Neuronal stem cell (in vitro differentiated cells): ENCODE results near the gene GLMN.

Source experiments
- DNase-seq: peaks from one replicate; pipeline ENCODE4 v3.0.0-alpha.2; 2013; ENCODE audit warnings: low spot score
- H2AFZ ChIP-seq: one replicate; pipeline ENCODE4 v1.6.1; 2013; ENCODE audit warnings: mild to moderate bottlenecking, low read length, inconsistent platforms
- H2AK5ac ChIP-seq: 2 replicates; pipeline ENCODE4 v1.6.1; 2013; ENCODE audit warnings: low read depth, mild to moderate bottlenecking, inconsistent platforms, low read length, moderate library complexity, mixed read lengths
- H2BK120ac ChIP-seq: 2 replicates; pipeline ENCODE4 v1.6.1; 2013; ENCODE audit warnings: low read depth, mild to moderate bottlenecking, inconsistent platforms, low read length, moderate library complexity, mixed read lengths
- H2BK12ac ChIP-seq: one replicate; pipeline ENCODE4 v1.6.1; 2013; ENCODE audit warnings: low read length, inconsistent platforms
- H2BK15ac ChIP-seq: 2 replicates; pipeline ENCODE4 v1.6.1; 2013; ENCODE audit warnings: mild to moderate bottlenecking, low read length, inconsistent platforms, mixed read lengths
- H2BK5ac ChIP-seq: one replicate; pipeline ENCODE4 v1.6.1; 2013; ENCODE audit warnings: inconsistent platforms, mild to moderate bottlenecking, low read length, moderate library complexity
- H3K14ac ChIP-seq: one replicate; pipeline ENCODE4 v1.6.1; 2013; ENCODE audit warnings: low read length, inconsistent platforms
- H3K18ac ChIP-seq: 2 replicates; pipeline ENCODE4 v1.6.1; 2013; ENCODE audit warnings: low read length, inconsistent platforms
- H3K23ac ChIP-seq: 2 replicates; pipeline ENCODE4 v1.6.1; 2013; ENCODE audit warnings: low read depth, mild to moderate bottlenecking, mixed read lengths, low read length, inconsistent platforms; ENCODE audit not compliant: poor library complexity
- H3K27ac ChIP-seq: replicated peaks from 3 replicates; pipeline ENCODE4 v1.5.1; 2013; ENCODE audit warnings: low read length, inconsistent platforms
- H3K27me3 ChIP-seq, 3 experiments: 2 replicates each; pipeline ENCODE4 v1.6.1; 2013; ENCODE audit warnings: low read length in 3 of 3, mild to moderate bottlenecking in 2 of 3, inconsistent platforms in 1 of 3, low read depth in 1 of 3, mixed read lengths in 1 of 3, moderate library complexity in 1 of 3; ENCODE audit not compliant: control insufficient read depth in 3 of 3, insufficient read depth in 3 of 3
- H3K36me3 ChIP-seq, 2 donors: replicated peaks in 1 of 2; 2 replicates each; pipeline ENCODE4 v1.6.1; 2013; ENCODE audit warnings: low read length in 2 of 2; ENCODE audit not compliant: control insufficient read depth in 2 of 2, insufficient read depth in 2 of 2
- H3K4ac ChIP-seq: 2 replicates; pipeline ENCODE4 v1.6.1; 2013; ENCODE audit warnings: inconsistent platforms, mild to moderate bottlenecking, low read length, moderate library complexity
- H3K4me1 ChIP-seq, 2 donors: 1 replicate in 1 of 2; 2 replicates in 1 of 2; pipeline ENCODE4 v1.6.1; 2013; ENCODE audit warnings: low read length in 2 of 2, low read depth in 1 of 2; ENCODE audit not compliant: control insufficient read depth in 2 of 2, insufficient read depth in 1 of 2
- H3K4me2 ChIP-seq: one replicate; pipeline ENCODE4 v1.6.1; 2013; ENCODE audit warnings: mild to moderate bottlenecking, low read length, inconsistent platforms; ENCODE audit not compliant: insufficient read depth, poor library complexity, severe bottlenecking
- H3K4me3 ChIP-seq, 2 donors: 2 replicates each; pipeline ENCODE4 v1.5.1; 2013; ENCODE audit warnings: low read length in 2 of 2, mild to moderate bottlenecking in 2 of 2, inconsistent platforms in 1 of 2, moderate library complexity in 1 of 2
- H3K79me1 ChIP-seq: one replicate; pipeline ENCODE4 v1.6.1; 2013; ENCODE audit warnings: low read depth, mild to moderate bottlenecking, inconsistent platforms, low read length, moderate library complexity
- H3K9ac ChIP-seq: one replicate; pipeline ENCODE4 v1.6.1; 2013; ENCODE audit warnings: mild to moderate bottlenecking, low read depth, low read length, inconsistent platforms; ENCODE audit not compliant: poor library complexity
- H3K9me3 ChIP-seq, 2 donors: replicated peaks in 1 of 2; 2 replicates each; pipeline versions ENCODE3 to v1.6.1; 2013; ENCODE audit warnings: low read length in 2 of 2, mild to moderate bottlenecking in 2 of 2, inconsistent platforms in 1 of 2, low read depth in 1 of 2, mixed read lengths in 1 of 2, moderate library complexity in 1 of 2; ENCODE audit not compliant: control insufficient read depth in 2 of 2, insufficient read depth in 1 of 2
- H4K8ac ChIP-seq: one replicate; pipeline ENCODE4 v1.6.1; 2013; ENCODE audit warnings: low read depth, mild to moderate bottlenecking, inconsistent platforms, low read length, moderate library complexity
- H4K91ac ChIP-seq: one replicate; pipeline ENCODE4 v1.6.1; 2013; ENCODE audit warnings: low read length, low read depth, mild to moderate bottlenecking, inconsistent platforms; ENCODE audit not compliant: poor library complexity
- WGBS, 2 donors: extraction: QIAGEN DNeasy Blood & Tissue Kit; methylation state at CpG; one replicate each; pipeline ENCODE4 v1.1.7; 2013; ENCODE audit warnings: missing lambda C conversion rate in 2 of 2, mixed read lengths in 1 of 2; ENCODE audit not compliant: insufficient read length in 2 of 2, insufficient replicate concordance in 1 of 2; ENCODE audit errors: extremely low coverage in 2 of 2; 5-methylcytosine and 5-hydroxymethylcytosine counted together

The GLMN gene

DNA sequence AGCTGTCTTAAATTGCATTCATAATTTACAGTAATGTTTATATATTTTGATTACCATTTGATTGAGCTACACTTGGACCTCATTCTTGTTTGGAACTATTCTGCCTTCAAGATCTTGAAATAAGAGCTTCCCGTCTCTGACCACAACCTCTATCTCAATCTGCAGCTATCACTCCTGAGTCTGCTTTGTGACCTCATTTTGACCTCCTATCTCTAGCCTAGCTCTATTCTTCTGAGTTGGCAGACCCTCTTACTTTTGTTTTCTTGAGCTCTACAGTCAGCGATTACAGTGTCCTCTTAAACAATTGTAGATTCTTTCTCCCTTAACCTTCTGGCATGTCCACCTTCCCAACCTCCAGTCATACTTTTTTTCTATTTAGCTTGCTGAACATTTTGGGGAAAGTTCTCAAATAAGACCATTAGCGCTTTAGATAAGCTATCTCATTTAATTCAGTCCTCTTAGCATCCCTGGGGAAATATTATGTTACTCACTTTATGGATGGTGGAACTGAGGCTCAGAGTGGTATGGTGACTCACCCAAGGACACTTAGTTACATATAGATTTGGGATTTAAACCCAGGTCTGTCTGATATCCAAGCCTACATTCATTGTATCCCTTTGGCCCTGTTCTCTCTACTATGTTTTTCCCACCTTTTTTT, 19.2 kb upstream of the GLMN start:
- Histone ChIP-seq H3K27ac (no peak overlapping the region), H2BK5ac (no peak overlapping the region), H3K14ac (no peak overlapping the region), H2BK12ac (no peak overlapping the region), H3K4me3 (no peak overlapping the region), H3K4me1 (no peaks in the 10 kb centered on the region), H2BK120ac (no peak overlapping the region), H3K4ac (no peak overlapping the region), H2AK5ac (no peak overlapping the region), H2AFZ (no peak overlapping the region), H3K79me1 (no peaks in the 10 kb centered on the region), H4K91ac (no peak overlapping the region), H4K8ac (no peak overlapping the region), H2BK15ac (no peak overlapping the region), H3K18ac (no peak overlapping the region), H3K9ac (no peak overlapping the region), H3K9me3 (no peaks in the 10 kb centered on the region), H3K27me3 (no peaks in the 10 kb centered on the region), H3K4me2 (no peak overlapping the region), H3K36me3 (peaks cover 1 to 57% of the 10 kb centered on the region in 2 donors), H3K23ac (no peak overlapping the region)
- DNase-seq, result no peak
- WGBS, 2 donors, result no CpG with 5 or more reads among the region's 3 CpGs

DNA sequence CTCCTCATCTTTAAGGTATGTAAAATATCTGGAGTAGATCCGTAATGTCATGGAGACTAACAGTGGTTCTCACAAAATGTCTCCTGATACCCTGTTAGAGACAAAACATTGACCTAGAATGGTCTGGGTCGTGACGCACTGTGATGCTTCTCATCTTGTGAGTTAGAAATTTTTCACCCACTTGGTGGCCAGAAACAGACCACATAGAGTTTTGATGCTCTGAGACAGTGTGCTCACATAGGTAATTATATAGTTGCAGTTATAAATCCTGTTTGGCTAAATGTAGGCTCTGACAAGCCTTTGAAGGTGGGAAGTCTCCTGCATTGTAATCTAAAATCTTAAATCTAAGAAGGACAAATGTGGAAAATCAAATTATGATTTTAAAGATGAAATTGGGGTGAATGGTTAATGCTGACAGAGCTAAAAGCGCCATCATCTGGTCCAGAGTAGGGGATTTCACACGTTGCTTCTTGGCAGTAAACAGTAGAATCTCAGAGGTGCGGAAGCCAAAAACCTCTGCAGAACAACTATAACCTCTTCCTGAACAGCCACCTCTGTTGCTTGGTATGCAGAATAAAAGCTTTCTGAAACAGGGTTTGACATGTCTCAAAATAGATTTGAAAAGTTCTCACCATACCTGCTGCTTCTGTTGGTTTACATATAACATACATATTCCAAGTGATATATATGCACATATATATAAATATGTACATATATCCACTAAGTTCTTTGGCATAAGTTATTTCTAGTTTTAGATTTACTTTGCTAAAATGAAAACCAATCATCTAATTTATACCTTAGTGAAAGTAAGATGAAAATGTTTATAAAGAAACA, 17.2 kb upstream of the GLMN start:
- Histone ChIP-seq H2BK5ac (no peak overlapping the region), H2AK5ac (no peak overlapping the region), H3K23ac (no peak overlapping the region), H3K4me1 (no peaks in the 10 kb centered on the region), H3K14ac (no peak overlapping the region), H2AFZ (no peak overlapping the region), H2BK120ac (no peak overlapping the region), H2BK15ac (no peak overlapping the region), H3K36me3 (peaks cover 1 to 63% of the 10 kb centered on the region in 2 donors), H3K18ac (no peak overlapping the region), H3K27me3 (no peaks in the 10 kb centered on the region), H2BK12ac (no peak overlapping the region), H4K8ac (no peak overlapping the region), H3K9me3 (no peaks in the 10 kb centered on the region), H4K91ac (no peak overlapping the region), H3K4me2 (no peak overlapping the region), H3K4me3 (no peak overlapping the region), H3K79me1 (no peaks in the 10 kb centered on the region), H3K4ac (no peak overlapping the region), H3K9ac (no peak overlapping the region), H3K27ac (no peak overlapping the region)
- no peak for DNase-seq
- no CpG with 5 or more reads among the region's 6 CpGs for WGBS, 2 donors

DNA sequence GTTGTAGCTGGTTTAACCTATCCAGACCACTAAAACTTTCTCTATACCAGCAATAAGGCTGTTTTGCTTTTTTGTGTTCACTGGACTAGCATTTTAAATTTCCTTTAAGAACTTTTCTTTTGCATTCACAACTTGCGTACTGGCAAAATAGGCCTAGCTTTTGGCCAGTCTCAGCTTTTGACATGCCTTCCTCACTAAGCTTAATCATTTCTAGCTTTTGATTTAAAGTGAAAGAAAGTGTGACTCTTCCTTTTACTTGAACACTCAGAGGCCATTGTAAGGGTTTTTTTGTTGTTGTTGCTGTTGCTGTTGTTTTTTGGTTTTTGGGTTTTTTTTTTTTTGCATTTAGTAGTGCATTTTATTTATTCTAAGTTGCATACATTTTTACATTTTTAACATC, 15.2 kb upstream of the GLMN start:
- Histone ChIP-seq H4K91ac (no peak overlapping the region), H2BK15ac (no peak overlapping the region), H3K4me2 (no peak overlapping the region), H2BK12ac (no peak overlapping the region), H2BK120ac (no peak overlapping the region), H3K27ac (no peak overlapping the region), H3K4ac (no peak overlapping the region), H2AFZ (no peak overlapping the region), H3K79me1 (no peaks in the 10 kb centered on the region), H3K14ac (no peak overlapping the region), H3K9ac (no peak overlapping the region), H4K8ac (no peak overlapping the region), H3K23ac (no peak overlapping the region), H3K4me3 (no peak overlapping the region), H2AK5ac (no peak overlapping the region), H2BK5ac (no peak overlapping the region), H3K36me3 (peaks cover 1 to 63% of the 10 kb centered on the region in 2 donors), H3K9me3 (no peaks in the 10 kb centered on the region), H3K4me1 (no peaks in the 10 kb centered on the region), H3K18ac (no peak overlapping the region), H3K27me3 (no peaks in the 10 kb centered on the region)
- no CpG with 5 or more reads among the region's 1 CpG for WGBS, 2 donors
- no peak for DNase-seq

DNA sequence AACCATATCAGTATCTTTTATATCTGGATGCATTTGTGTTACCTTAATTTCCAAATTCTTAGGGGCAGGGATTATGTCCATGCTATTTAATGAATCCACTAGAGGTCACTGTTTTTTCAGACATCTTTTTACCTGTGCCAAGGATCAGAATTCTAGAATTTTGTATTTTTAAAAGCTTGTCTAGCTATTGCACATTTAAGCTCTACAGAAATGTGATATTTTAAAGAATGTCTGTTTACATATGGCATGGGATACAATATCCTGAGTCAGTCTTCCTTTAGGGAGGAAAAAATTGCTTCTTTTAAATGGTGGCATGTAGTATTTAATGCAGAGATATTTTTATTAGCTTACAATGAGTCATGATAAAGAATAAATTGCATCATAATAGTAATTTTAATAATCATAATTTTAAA, 11.4 kb upstream of the GLMN start:
- DNase-seq, result no peak
- peaks cover 0 to 80% of the 10 kb centered on the region in 2 donors for H3K36me3 ChIP-seq

More for the DNA sequence above, 11.4 kb upstream of the GLMN start:
- no peaks in the 10 kb centered on the region for H3K9me3 ChIP-seq
- no peak overlapping the region for H3K27ac ChIP-seq
- H2AK5ac ChIP-seq, result no peak overlapping the region
- no peak overlapping the region for H4K91ac ChIP-seq
- H2BK120ac ChIP-seq, result no peak overlapping the region
- H3K79me1 ChIP-seq, result no peaks in the 10 kb centered on the region
- no peak overlapping the region for H3K23ac ChIP-seq
- no peak overlapping the region for H2BK5ac ChIP-seq
- H2BK15ac ChIP-seq, result no peak overlapping the region
- H3K27me3 ChIP-seq, result no peaks in the 10 kb centered on the region
- no peak overlapping the region for H3K4me2 ChIP-seq
- H3K9ac ChIP-seq, result no peak overlapping the region
- H3K4ac ChIP-seq, result no peak overlapping the region
- no peak overlapping the region for H3K4me3 ChIP-seq
- H4K8ac ChIP-seq, result no peak overlapping the region
- H3K18ac ChIP-seq, result no peak overlapping the region
- H2BK12ac ChIP-seq, result no peak overlapping the region
- H2AFZ ChIP-seq, result no peak overlapping the region
- no peak overlapping the region for H3K14ac ChIP-seq
- H3K4me1 ChIP-seq, result no peaks in the 10 kb centered on the region
